Measurements from ENCODE around the gene SULT4A1.
A peak's percentile ranks its signal among the peaks of the same experiment; 100 is the strongest.
"Not testable (repeated sequence)": the region's sequence is repeated elsewhere in the genome, so short reads cannot be mapped to it uniquely, and the experiment has no call there.

The SULT4A1 gene, protein sequence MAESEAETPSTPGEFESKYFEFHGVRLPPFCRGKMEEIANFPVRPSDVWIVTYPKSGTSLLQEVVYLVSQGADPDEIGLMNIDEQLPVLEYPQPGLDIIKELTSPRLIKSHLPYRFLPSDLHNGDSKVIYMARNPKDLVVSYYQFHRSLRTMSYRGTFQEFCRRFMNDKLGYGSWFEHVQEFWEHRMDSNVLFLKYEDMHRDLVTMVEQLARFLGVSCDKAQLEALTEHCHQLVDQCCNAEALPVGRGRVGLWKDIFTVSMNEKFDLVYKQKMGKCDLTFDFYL

GRCh38 chr22:43862074-43862881 is at the start of gene SULT4A1:
TSS of gene SULT4A1 (minus strand) at chr22:43862513. CDS start at chr22:43862382, 131 bp downstream.
- DNase-seq, result no peak

- DNase-seq, result no peak
These were observed 49.0 kb upstream of the SULT4A1 start for GRCh38 chr22:43911351-43911750.

DNA sequence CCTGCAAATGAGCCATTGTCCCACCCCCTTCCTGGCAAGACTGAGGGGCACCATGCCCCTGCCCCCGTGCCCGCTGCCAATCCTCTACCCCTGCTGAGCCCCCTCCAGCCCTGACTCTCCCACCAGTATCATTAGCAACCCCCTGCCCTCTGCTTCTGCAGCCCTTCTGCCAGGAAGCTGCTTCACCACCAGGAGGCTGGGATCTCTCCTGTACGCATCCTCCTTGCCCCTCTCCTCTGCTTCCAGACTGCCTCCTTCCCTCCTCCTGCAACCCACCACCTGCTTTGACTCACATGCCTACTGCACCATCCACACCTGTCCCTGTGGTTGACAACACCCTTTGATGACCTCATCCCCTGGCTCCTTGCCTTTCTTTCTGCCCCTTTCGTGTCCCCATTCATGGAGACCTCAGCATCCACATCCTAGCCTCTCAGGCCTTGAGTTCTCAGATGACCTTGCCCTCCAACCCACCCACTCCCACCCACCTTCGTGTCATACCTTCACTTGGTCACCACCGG is 47.9 kb upstream of the SULT4A1 start:
- no peak for DNase-seq

DNA sequence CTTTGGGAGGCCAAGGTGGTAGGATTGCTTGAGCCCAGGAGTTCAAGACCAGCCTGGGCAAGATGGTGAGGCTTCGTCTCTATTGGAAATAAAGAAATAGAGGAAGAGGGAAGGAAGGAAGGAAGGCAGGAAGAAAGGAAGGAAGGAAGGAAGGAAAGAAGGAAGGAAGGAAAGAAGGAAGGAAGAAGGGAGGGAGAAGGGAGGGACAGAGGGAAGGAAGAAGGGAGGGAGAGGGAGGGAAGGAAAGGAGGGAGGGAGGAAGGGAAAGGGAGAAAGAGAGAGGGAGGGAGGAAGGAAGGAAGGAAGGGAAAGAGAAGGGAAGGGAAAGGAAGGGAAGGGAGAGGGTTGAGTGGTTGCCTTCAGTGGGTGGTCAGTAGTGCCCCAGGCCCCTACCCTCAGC is 47.4 kb upstream of the SULT4A1 start:
- no peak for DNase-seq

DNA sequence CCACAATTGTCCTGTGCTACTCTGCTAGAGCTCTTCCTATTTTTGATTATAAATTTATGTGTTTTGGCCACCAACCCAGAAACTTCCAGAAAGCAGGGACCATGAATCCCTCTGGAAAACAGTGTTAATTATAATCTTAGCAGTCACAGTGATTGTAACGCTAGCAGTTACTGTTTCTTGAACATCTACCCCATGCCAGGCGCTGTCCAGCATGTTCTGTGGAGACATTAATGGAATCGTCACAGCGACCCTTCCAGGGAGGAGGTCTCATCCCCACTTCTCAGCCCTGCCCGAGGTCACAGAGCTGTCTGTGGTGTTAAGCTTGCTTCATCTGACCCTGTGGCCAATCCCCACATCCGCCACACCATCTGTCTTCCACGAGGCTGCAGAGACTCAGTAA is 43.4 kb upstream of the SULT4A1 start:
- DNase-seq, result no peak

DNA sequence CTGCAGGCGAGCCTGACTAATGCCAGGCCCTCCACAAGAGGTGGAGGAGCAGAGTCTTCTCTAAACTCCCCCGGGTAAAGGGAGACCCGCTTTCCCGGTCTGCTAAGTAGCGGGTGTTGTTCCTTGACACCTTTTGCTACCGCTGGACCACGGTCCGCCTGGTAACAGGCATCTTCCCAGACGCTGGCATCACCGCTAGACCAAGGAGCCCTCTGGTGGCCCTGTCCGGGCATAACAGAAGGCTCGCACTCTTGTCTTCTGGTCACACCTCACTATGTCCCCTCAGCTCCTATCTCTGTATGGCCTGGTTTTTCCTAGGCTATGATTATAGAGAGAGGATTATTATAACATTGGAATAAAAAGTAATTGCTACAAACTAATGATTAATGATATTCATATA is 42.1 kb upstream of the SULT4A1 start:
- DNase-seq, result peak; percentile 51

GRCh38 chr22:43903033-43903432 is 40.7 kb upstream of the SULT4A1 start:
- DNase-seq, result not testable (repeated sequence)

DNA sequence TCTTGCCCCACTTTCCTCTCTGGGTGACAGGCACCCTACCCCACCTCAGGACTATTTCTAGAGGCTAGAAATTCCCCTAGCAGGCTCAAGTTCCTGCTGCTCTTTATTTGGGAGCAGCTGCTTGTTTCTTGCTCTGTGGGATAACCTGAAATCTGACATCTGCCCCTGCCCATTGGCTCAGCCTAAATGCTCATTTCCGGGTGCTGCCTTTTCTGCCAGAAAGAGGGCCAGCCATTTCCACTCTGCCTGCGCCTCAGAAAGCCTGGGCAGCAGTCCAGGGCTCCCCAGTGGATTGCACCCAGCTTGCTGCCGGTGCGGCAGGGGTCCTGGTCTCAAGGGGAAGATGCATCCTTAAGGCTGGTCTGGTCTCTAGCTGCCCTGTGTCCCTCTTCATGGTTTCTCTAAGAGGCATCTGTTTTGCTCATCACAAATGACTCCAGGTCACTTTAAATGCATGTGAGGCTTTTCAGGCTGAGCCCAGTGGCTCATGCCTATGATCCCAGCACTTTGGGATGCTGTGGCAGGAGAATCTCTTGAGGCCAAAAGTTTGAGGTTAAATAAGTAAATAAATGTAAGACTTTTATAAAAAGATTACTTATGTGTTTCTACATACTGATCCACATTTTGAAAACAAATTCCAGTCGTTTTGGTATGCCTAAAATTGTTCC is 39.8 kb upstream of the SULT4A1 start:
- no peak for DNase-seq

- no peak for DNase-seq
These were observed 37.9 kb upstream of the SULT4A1 start for GRCh38 chr22:43900206-43900605.

- DNase-seq, result no peak
These were observed 35.5 kb upstream of the SULT4A1 start for GRCh38 chr22:43897751-43898261.

GRCh38 chr22:43895986-43896645 is 33.8 kb upstream of the SULT4A1 start:
- no peak for DNase-seq

DNA sequence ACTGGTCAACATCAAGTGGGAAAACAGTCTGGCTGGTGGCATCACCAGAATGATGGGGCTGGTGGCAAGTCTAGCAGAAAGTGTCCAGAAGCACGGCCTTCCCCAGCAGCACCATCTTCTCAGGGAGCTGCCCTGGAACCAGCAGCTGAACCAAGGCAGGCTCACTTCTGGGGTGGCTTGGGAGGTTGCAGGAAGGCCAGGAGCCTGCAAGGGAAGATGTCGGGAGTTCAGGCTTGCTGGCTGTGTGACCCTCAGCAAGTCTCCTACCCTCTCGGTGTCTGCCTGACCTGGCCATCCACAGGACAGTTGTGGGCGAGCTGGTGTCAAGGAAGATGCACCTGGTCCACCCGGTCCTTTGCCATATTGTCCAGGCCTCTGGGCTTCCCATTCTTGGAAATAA is 31.8 kb upstream of the SULT4A1 start:
- DNase-seq, result no peak

- DNase-seq, result no peak
These were observed 31.0 kb upstream of the SULT4A1 start for GRCh38 chr22:43893266-43893665.

- DNase-seq, result no peak
These were observed 30.0 kb upstream of the SULT4A1 start for GRCh38 chr22:43892183-43892894.

- no peak for DNase-seq
These were observed 29.3 kb upstream of the SULT4A1 start, which contains the start of gene PNPLA5 for GRCh38 chr22:43891360-43892182. TSS of gene PNPLA5 (minus strand) at chr22:43892013. CDS start at chr22:43891880, 133 bp downstream.

- DNase-seq, result no peak
These were observed 28.6 kb upstream of the SULT4A1 start for GRCh38 chr22:43890901-43891331.

- no peak for DNase-seq
These were observed 27.5 kb upstream of the SULT4A1 start for GRCh38 chr22:43889860-43890253.

DNA sequence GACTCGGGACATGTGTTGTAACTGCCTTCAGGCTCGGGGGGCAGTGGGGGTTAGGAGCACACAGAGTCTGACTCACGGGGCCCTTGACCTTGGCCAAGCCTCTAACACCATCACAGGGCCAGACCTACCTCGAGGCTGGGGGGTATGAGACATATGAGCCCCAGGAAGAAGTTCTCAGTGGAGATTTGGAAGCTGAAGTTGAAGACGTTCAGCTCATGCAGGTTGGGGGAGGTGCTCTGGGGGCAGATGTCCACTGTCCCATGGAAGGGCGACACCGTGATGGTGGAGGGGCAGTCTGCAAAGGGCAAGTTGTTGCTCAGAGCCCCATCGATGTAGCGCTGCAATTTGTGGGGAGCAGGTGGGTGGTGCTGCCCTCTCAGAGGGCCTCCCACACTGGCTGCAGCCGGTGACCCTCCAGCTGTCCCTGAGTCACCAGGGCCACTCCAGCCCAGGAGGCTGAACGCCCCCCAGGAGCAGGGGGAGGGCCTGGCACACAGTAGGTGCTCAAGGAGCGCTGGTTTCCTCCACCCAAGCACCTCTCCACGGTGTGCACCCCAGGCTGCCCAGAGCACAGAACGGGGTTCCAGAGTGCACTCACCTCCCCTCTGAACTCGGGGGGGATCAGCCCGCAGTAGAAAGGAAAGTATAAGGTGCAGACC is 27.0 kb upstream of the SULT4A1 start:
- no peak for DNase-seq

DNA sequence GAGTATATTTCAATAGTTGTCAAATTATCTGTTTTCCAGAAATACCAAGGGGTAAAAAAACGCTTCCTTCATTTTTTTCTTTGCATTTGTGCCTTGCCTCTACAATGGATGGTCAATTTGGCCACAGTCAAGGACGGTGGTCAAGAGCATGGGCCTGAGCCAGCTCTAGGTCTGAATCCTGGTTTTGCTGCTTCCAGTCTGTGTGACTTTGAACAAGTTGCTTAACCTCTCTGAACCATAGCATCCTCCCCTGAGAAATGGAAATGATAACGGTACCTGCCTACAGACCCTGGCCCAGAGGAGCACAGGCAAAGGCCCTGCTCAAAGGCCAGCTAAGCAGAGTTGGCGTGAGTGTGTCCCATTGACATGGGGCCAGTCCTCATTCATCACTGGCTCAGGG is 26.4 kb upstream of the SULT4A1 start:
- no peak for DNase-seq

- DNase-seq, result no peak
These were observed 25.1 kb upstream of the SULT4A1 start for GRCh38 chr22:43887391-43887790.

Data from CD4-positive, alpha-beta T cell treated with Interleukin-21 for 1 hour (primary cell).